Activated effector memory CD4-positive, alpha-beta T cell treated with anti-CD3 and anti-CD28 coated beads, Interleukin-2, amount 50 U/mL, for 16 hours (primary cell): ENCODE measurements around the gene TMEM200A.
"Not testable (repeated sequence)": the region's sequence is repeated elsewhere in the genome, so short reads cannot be mapped to it uniquely, and the experiment has no call there.

Experiments used
- DNase-seq: peaks from one replicate; pipeline ENCODE4 v3.0.0-alpha.2; 2020

Gene TMEM200A

GRCh38 chr6:130365166-130366106, at the start of gene TMEM200A:
Gene TMEM200A (plus strand): TSS chr6:130366017. CDS start chr6:130440423, 74,406 bp downstream.
- DNase-seq, result peak; percentile 82

GRCh38 chr6:130320908-130321307, 44.9 kb upstream of the TMEM200A start:
- no peak for DNase-seq

- peak; percentile 82 for DNase-seq
These were observed 43.0 kb upstream of the TMEM200A start for GRCh38 chr6:130322673-130323268.

GRCh38 chr6:130324657-130325056, 41.2 kb upstream of the TMEM200A start:
- DNase-seq, result no peak

GRCh38 chr6:130326496-130326895, 39.3 kb upstream of the TMEM200A start:
- DNase-seq, result no peak

GRCh38 chr6:130337534-130337933, 28.3 kb upstream of the TMEM200A start:
- DNase-seq, result no peak

GRCh38 chr6:130346324-130346723, 19.5 kb upstream of the TMEM200A start:
- not testable (repeated sequence) for DNase-seq

GRCh38 chr6:130354322-130354721, 11.5 kb upstream of the TMEM200A start:
- DNase-seq, result no peak

GRCh38 chr6:130355572-130355971, 10.2 kb upstream of the TMEM200A start:
- DNase-seq, result no peak

- no peak for DNase-seq
These were observed 8.4 kb upstream of the TMEM200A start for GRCh38 chr6:130357436-130357835.

GRCh38 chr6:130359736-130360135, 6.1 kb upstream of the TMEM200A start:
- DNase-seq, result no peak

GRCh38 chr6:130362128-130362527, 3.7 kb upstream of the TMEM200A start:
- no peak for DNase-seq

- DNase-seq, result no peak
These were observed 1.5 kb upstream of the TMEM200A start for GRCh38 chr6:130364224-130364780.

- DNase-seq, result peak; percentile 81
These were observed 539 bp downstream of the TMEM200A start for GRCh38 chr6:130366107-130367005.

- DNase-seq, result no peak
These were observed 1.9 kb downstream of the TMEM200A start for GRCh38 chr6:130367767-130368166.

GRCh38 chr6:130368576-130368975, 2.8 kb downstream of the TMEM200A start:
- DNase-seq, result no peak

- no peak for DNase-seq
These were observed 4.0 kb downstream of the TMEM200A start for GRCh38 chr6:130369831-130370230.

- no peak for DNase-seq
These were observed 6.2 kb downstream of the TMEM200A start for GRCh38 chr6:130371921-130372420.

GRCh38 chr6:130372786-130373185, 7.0 kb downstream of the TMEM200A start:
- no peak for DNase-seq

GRCh38 chr6:130373992-130374391, 8.2 kb downstream of the TMEM200A start:
- DNase-seq, result no peak

GRCh38 chr6:130376936-130377335, 11.1 kb downstream of the TMEM200A start:
- DNase-seq, result no peak

- DNase-seq, result no peak
These were observed 11.6 kb downstream of the TMEM200A start for GRCh38 chr6:130377371-130377770.

GRCh38 chr6:130377915-130378314, 12.1 kb downstream of the TMEM200A start:
- DNase-seq, result no peak
